Activated CD8-positive, alpha-beta T cell treated with anti-CD3 and anti-CD28 coated beads for 36 hours (primary cell): ENCODE measurements around the gene AADAT. TPM values are rescaled to one million over a fixed set of nuclear protein-coding genes. Genes with fewer than 3 reads are reported as not detected.

Experiments used
- ATAC-seq: fragments of 200-7000 bp; cut with Tn5 transposase; one replicate; pipeline ENCODE4 v1.10.0; 2021; ENCODE audit warnings: mild to moderate bottlenecking, moderate library complexity
- CTCF ChIA-PET: fragments of 350-600 bp; sonication (Branson Sonifier 250); formaldehyde crosslinking; loops from one replicate; lab custom pipeline; 2021; ENCODE audit warnings: antibody characterized with exemption; lab: Charles Lee
- POLR2A ChIA-PET: fragments of 350-600 bp; sonication (Branson Sonifier 250); formaldehyde crosslinking; loops from one replicate; lab custom pipeline; 2021; ENCODE audit warnings: antibody characterized with exemption; lab: Charles Lee
- DNase-seq: peaks from one replicate; pipeline ENCODE4 v3.0.0-alpha.2; 2020
- H3K27ac Mint-ChIP-seq: one replicate; pipeline ENCODE4 v1.8.0; 2021; ENCODE audit warnings: mild to moderate bottlenecking, mixed read lengths
- H3K27me3 Mint-ChIP-seq: one replicate; pipeline ENCODE4 v1.8.0; 2021; ENCODE audit warnings: mixed read lengths
- H3K36me3 Mint-ChIP-seq: one replicate; pipeline ENCODE4 v1.8.0; 2021; ENCODE audit warnings: low read depth, mixed read lengths
- H3K4me1 Mint-ChIP-seq: one replicate; pipeline ENCODE4 v1.8.0; 2021; ENCODE audit warnings: low read depth, mixed read lengths
- H3K4me3 Mint-ChIP-seq: one replicate; pipeline ENCODE4 v1.8.0; 2021; ENCODE audit warnings: mild to moderate bottlenecking, moderate library complexity, mixed read lengths
- H3K9me3 Mint-ChIP-seq: one replicate; pipeline ENCODE4 v1.8.0; 2021; ENCODE audit warnings: mixed read lengths
- intact Hi-C: fragments of 100-400 bp; cut with micrococcal nuclease; formaldehyde crosslinking; loops from one replicate; pipeline ENCODE4 v1.10.0; 2022
- total RNA-seq, 2 experiments: library from RNA; stranded (reverse); gene quantifications; one replicate each; pipeline ENCODE4 v1.2.3, GENCODE V29; 2021
- TF ChIP-seq, protein P1 (sequence below): fragments of 200-600 bp; IDR thresholded peaks from one replicate; pipeline ENCODE4 v1.8.0; 2022; ENCODE audit warnings: antibody characterized with exemption, mild to moderate bottlenecking

AADAT gene
- total RNA-seq, 2 experiments from 2014 or later = not detected

DNA sequence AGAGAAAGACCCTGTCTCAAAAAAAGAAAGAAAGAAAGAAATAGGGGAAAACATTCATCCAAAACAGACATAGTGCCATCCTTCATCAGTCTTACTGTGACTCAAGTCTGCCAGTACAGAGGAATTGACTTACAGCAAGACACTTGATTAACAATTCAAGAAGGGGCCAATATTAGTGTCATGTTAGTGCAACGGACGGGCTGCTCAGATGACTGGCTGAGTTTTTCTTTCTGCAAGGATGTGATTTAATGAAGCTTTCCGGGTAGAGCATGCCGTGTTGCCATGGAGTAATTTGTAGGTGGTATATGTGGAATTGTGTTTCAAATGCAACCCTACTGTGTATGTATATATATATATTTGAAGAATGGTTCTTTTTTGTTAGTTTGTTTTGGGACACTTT is 51.0 kb downstream of the AADAT start:
- H3K36me3 Mint-ChIP-seq = no peaks in the 10 kb centered on the region
- peaks cover 2% of the 10 kb centered on the region for H3K27me3 Mint-ChIP-seq
- no peak overlapping the region for H3K27ac Mint-ChIP-seq
- ATAC-seq (no peak), DNase-seq (no peak)
- H3K4me3 Mint-ChIP-seq = no peak overlapping the region
- ChIA-PET CTCF (no interaction called here), POLR2A (no interaction called here)
- TF ChIP-seq, protein P1, sequence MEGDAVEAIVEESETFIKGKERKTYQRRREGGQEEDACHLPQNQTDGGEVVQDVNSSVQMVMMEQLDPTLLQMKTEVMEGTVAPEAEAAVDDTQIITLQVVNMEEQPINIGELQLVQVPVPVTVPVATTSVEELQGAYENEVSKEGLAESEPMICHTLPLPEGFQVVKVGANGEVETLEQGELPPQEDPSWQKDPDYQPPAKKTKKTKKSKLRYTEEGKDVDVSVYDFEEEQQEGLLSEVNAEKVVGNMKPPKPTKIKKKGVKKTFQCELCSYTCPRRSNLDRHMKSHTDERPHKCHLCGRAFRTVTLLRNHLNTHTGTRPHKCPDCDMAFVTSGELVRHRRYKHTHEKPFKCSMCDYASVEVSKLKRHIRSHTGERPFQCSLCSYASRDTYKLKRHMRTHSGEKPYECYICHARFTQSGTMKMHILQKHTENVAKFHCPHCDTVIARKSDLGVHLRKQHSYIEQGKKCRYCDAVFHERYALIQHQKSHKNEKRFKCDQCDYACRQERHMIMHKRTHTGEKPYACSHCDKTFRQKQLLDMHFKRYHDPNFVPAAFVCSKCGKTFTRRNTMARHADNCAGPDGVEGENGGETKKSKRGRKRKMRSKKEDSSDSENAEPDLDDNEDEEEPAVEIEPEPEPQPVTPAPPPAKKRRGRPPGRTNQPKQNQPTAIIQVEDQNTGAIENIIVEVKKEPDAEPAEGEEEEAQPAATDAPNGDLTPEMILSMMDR = no peak
- no peaks in the 10 kb centered on the region for H3K9me3 Mint-ChIP-seq
- intact Hi-C loops = no loop called here
- no peaks in the 10 kb centered on the region for H3K4me1 Mint-ChIP-seq

DNA sequence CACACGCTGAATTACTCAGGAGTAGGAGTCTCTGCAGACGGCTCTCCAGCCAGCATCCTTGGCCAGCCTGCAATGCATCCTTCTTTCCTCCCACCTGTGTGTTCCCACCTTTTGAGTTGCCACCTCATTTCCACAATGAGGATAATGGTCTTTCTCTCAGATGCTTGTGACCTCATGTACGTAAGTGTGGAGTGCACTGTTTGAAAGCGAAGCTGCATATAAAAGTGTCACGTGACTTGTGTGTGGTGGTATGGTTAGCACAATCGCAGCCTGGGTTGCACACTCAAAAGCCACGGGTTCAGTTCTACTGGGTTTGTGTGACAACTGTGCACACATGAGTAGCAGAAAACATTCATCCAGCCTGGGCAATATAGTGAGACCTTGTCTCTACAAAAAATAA is 51.5 kb downstream of the AADAT start:
- ChIA-PET CTCF (no interaction called here), POLR2A (no interaction called here)
- TF ChIP-seq, protein P1 = no peak
- no peak for ATAC-seq
- Mint-ChIP-seq H3K27ac (no peak overlapping the region), H3K36me3 (no peaks in the 10 kb centered on the region), H3K4me1 (no peaks in the 10 kb centered on the region), H3K9me3 (no peaks in the 10 kb centered on the region), H3K27me3 (peaks cover 2% of the 10 kb centered on the region), H3K4me3 (no peak overlapping the region)
- DNase-seq = no peak
- intact Hi-C loops = no loop called here

DNA sequence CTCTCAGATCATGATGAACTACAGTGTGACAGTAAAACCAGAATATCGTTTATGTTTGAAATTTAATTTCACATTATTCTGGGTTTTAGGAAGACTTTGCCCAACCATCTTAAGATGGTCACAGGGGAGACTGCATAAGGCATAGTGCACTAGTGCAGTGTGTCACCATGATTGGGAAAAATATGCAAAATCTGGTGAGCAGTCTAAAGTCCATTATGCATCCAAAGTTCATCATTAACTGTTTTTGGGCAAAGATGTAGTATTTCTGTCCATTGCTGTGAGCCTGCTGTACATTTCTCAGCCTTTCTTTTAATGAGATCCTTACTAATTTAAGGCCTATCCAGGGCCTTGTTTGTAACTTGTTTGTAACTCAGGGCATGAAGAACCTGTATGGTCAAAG is 52.3 kb downstream of the AADAT start:
- intact Hi-C loops = no loop called here
- TF ChIP-seq, protein P1 = no peak
- H3K36me3 Mint-ChIP-seq = no peaks in the 10 kb centered on the region
- POLR2A ChIA-PET = no interaction called here
- no peak overlapping the region for H3K27ac Mint-ChIP-seq
- ATAC-seq (no peak), DNase-seq (no peak)
- CTCF ChIA-PET = interaction anchor here (1.2 kb wide), 1 partner anchor 226 kb away, joined by 4 read pairs; no protein-coding TSS in a partner anchor
- no peaks in the 10 kb centered on the region for H3K4me1 Mint-ChIP-seq
- peaks cover 2% of the 10 kb centered on the region for H3K27me3 Mint-ChIP-seq
- H3K9me3 Mint-ChIP-seq = no peaks in the 10 kb centered on the region
- no peak overlapping the region for H3K4me3 Mint-ChIP-seq

DNA sequence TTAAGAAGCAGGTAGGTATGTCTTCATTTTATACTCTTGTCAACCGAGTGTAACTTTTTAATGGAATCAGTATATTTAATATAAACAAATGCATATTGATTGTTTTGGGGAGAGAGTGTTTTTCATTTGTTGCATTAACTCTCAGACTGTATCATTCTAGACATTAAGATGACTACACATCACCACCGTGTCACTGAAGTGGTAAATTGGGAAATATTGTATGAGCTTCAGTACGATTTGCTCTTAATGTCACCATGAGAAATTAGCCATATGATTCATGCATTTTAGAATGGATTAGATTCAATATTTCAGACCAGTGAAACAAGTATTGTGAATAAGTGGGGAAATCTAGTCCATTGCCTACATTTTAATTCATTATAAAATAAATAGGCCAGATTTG is 53.9 kb downstream of the AADAT start:
- Mint-ChIP-seq H3K9me3 (no peaks in the 10 kb centered on the region), H3K36me3 (no peaks in the 10 kb centered on the region), H3K27ac (no peak overlapping the region), H3K4me3 (no peak overlapping the region), H3K4me1 (no peaks in the 10 kb centered on the region), H3K27me3 (peaks cover 3% of the 10 kb centered on the region)
- ChIA-PET CTCF (interaction anchor here (0.9 to 1.6 kb wide), 3 partner anchors 9 to 226 kb away, joined by 3 read pairs; no protein-coding TSS in a partner anchor), POLR2A (no interaction called here)
- intact Hi-C loops = no loop called here
- no peak for ATAC-seq
- TF ChIP-seq, protein P1 = no peak
- no peak for DNase-seq

DNA sequence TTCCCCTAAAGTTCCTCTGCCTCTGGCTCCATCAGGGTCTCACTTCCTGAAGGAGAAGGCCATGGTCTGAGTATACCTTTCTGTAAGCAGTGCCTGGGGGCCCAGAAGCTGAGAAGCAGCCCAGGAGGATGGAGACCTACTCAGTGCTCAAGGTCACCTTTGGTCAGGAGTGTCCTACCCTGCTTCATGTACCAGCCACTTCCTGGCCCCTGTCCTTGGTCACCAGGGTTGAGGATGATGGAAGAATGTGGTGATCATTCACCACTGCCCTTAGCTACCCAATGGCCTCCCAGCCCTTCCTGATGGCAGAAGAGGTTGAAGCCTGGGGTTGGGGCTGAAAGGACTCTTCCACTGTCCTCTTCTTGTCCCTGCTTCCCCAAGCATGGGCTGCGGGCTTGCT is 54.5 kb downstream of the AADAT start:
- Mint-ChIP-seq H3K36me3 (no peaks in the 10 kb centered on the region), H3K4me3 (no peak overlapping the region), H3K27ac (no peak overlapping the region), H3K9me3 (no peaks in the 10 kb centered on the region), H3K27me3 (peaks cover 3% of the 10 kb centered on the region), H3K4me1 (no peaks in the 10 kb centered on the region)
- ATAC-seq (no peak), DNase-seq (no peak)
- intact Hi-C loops = no loop called here
- TF ChIP-seq, protein P1 = no peak
- ChIA-PET CTCF (interaction anchor here (0.9 to 1.6 kb wide), 3 partner anchors 10 to 225 kb away, joined by 3 read pairs; no protein-coding TSS in a partner anchor), POLR2A (no interaction called here)
